Right hindlimb (tissue), 1 donor: ENCODE measurements around the gene GID4.
"Not testable (repeated sequence)": the region's sequence is repeated elsewhere in the genome, so short reads cannot be mapped to it uniquely, and the experiment has no call there.

Experiments used
- DNase-seq: peaks from one replicate; pipeline ENCODE4 v3.0.0-alpha.2; 2018

The GID4 gene

DNA sequence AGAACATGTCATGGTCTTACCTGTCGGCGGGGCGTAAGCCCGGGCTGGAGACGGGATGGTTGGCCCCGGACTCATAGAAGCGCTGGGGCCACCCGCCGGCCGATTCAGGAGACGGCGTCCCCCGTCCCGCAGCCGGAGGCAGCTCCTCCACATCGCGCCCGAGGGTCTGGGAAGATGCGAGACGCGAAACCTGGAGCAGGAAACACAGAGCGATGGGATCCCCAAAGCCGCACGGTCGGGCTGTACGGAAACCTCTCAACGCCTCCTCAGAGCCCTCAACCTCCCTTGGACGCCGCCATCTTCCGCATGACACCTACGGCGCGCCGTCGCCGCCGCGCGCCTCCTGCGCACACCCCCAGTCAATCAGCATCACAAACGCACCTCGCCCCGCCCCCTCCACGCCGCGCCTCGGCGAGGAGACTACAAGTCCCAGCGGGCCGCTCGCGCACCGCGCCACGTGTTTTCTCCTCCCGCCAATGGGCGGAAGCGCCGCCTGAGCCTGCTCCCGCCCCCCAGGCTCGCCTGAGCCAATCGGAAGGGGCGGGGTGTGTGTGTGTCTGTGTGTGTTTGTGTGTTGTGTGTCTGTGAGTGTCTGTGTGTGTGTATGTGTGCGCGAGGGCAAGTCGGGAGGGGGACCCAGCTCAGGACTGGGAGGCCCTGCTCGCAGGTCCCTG lies at the start of gene GID4, which contains the start of gene ATPAF2:
GID4 (plus strand) TSS at position 548 of the 674 bp plus-strand sequence; CDS start at position 605, 57 bp downstream.
ATPAF2 (minus strand) TSS at position 308 of the 674 bp plus-strand sequence; CDS start at position 153, 155 bp downstream.
- DNase-seq: peak; percentile 100

GRCh38 chr17:17989618-17990017 lies 49.6 kb upstream of the GID4 start:
- DNase-seq: no peak

- DNase-seq: no peak
Observed at GRCh38 chr17:17990282-17990681, 48.9 kb upstream of the GID4 start.

DNA sequence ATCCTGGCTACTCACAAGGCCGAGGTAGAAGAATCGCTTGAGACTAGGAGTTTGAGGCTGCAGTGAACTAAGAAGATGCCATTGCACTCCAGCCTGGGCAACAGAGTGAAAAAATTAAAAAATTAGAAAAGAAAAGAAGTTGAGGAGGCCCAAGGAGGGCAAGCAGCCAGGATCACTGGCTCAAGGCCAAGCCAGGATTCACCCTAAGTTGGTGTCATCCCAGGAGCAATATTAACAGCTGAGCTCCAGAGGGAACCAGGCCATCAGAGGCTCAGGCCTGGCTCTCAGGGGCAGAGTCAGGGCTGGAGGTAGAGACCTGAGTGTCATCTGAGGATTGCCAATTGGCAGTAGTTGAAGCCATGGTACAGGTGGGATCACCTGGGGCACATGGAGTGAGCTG lies 45.8 kb upstream of the GID4 start:
- DNase-seq: no peak

- DNase-seq: no peak
Observed at GRCh38 chr17:17993852-17994251, 45.4 kb upstream of the GID4 start.

DNA sequence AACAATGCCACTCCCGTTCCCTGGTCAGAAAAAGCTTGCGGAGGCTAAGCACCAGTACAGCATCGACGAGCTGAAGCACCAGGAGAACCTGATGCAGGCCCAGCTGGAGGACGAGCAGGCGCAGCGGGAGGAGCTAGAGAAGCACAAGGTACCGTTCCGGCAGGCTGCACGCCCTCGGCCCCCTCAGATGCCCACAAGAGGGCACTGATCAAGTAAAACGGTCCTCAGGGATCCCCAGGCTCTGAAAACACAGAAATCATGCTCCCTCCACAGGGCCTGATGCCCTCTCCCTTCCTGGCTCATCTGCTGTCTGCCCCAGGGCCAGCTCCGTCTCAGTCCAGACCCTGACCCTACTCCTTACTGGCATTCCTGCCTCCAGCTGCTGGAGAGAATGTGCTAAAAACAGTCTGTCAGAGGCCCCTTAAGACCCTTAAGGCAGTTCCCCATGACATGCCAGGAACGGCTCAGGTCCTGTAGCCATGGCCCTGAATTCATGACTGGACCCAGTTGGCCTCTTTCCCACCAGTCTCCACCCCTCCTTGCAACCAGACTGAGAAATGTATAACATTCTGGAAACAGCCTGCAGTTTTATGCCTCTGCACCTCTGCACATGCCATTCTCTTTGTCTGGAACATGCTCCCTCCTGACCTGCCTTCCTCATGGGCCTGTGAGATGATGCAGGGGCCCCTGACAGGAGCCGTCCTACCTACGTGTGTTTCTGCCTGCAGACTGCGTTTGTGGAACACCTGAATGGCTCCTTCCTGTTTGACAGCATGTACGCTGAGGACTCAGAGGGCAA lies 44.7 kb upstream of the GID4 start:
- no peak for DNase-seq

GRCh38 chr17:17995887-17996286 lies 43.3 kb upstream of the GID4 start:
- DNase-seq: not testable (repeated sequence)

DNA sequence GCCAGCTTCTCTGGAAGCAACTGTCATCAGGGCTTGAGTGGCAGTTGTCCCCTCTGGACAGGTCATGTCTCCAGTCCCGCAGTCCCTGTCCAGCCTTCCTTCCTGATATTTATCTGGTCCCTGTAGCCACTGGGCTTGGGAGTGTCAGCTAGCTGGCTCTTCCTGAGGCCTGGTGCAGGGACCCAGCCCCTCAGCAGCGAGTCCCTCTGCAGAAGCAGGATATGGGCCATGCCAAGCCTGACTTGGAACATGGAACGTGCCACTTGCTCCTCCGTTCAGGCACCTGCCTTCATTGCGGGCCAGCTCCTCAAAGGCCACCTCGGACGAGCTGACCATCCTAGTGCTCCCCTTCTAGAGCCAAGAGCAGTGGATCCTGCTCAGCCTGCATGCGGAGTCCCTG lies 40.3 kb upstream of the GID4 start:
- no peak for DNase-seq

DNA sequence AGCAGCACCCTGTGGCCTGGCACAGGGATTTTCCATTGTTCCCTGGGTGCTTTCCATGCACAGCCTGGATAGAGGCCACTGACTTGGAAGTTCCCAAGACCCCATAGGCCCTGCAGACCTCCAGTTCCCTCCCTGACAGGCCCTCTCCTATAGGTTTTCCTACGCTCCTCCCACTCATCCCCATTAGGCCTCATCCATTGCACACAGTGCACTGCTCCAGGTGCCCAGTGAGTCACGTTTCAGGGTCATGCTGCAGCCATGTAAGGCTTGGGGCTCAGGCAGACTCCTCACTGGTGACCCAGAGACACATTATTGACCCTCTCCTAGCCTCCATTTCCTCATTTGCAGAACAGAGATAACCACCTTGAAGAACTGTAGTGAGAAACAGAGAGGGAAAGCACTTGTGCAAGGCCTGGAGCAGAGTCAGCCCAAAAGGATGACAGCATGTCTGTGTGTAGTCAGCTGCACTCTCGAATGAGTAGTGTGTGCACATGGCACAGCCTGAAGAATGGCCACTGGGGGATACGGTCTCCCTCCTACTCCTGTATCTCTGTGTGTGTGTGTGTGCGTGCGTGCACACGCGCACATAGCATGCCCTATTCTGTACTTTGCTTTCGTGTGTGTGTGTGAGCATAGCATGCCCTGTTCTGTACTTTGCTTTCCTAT lies 39.7 kb upstream of the GID4 start:
- DNase-seq: no peak

- no peak for DNase-seq
Observed at GRCh38 chr17:18000030-18000408, 39.2 kb upstream of the GID4 start.

DNA sequence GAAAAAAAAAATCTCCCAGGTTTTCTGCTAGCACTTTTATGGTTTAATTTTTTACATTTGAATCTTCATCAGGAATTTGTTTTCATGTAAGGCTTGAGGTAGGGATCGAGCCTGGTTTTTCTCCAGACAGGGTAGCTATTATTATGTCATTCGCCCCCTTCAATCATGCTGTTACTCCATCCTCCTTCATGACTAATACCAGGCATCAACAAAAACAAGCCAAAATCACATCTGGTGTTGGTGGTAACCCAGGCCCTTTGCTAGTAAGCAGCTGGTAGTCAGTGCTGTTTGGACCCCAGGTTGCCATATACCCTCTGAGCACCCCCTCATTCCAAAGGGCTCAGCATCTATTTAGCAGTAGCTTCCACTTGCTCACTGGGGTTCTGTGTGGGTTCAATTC lies 37.0 kb upstream of the GID4 start:
- no peak for DNase-seq

DNA sequence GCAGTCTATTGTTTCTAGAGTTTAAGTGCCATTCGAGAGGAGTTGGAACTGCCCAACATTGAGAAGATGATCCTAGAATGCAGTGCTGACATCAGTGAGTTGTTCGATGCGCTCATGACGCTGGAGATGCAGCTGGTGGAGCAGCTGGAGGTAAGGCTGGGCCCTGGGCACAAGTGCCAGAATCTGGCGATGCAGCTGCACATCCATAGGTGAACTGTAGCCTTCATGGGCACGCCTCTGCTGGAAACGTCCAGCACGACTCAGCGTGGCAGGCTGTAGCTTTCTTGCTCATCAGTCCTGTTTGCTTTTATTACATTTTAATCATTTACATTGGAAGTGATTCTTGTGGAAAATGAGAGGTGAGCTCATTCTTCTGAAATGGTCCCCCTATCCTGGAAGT lies 34.9 kb upstream of the GID4 start:
- no peak for DNase-seq

DNA sequence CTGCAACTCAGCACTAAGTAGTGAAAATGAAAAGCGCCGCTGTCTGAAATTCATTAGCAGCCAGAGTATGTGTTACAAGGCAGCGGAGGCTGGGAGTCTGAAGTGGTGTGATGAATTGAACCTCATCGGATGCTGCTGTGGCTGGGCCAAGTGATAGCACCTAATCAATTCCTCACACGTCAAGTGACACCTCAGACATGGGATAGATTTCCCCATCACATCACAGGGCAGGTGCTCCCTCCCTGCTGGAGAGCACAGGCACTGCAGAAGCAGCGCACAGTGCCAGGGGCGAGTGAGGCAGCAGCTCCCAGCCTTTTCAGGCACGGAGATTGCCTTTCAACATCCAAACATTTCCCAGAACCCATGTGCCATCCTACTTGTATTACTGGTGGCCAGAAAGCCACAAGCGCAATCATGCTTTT lies 34.3 kb upstream of the GID4 start:
- no peak for DNase-seq

DNA sequence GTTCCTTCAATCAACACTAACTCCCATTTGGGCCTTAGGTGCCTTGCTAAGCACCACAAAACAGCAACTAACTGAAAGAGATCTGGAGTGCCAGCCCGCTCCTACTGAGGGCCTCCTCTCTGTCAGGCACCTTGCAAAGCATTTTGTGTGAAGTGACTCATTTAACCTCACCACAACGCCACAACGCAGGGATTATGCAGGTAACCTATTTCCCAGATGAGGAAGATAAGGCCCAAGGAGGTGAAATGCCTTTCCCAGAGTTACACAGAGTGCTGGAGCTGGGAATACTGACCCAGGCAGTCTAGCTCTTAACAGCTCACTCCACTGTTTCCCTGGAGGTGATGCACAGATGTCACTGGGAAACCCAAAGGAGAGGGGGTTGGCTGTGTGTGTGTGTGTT lies 33.7 kb upstream of the GID4 start:
- no peak for DNase-seq

DNA sequence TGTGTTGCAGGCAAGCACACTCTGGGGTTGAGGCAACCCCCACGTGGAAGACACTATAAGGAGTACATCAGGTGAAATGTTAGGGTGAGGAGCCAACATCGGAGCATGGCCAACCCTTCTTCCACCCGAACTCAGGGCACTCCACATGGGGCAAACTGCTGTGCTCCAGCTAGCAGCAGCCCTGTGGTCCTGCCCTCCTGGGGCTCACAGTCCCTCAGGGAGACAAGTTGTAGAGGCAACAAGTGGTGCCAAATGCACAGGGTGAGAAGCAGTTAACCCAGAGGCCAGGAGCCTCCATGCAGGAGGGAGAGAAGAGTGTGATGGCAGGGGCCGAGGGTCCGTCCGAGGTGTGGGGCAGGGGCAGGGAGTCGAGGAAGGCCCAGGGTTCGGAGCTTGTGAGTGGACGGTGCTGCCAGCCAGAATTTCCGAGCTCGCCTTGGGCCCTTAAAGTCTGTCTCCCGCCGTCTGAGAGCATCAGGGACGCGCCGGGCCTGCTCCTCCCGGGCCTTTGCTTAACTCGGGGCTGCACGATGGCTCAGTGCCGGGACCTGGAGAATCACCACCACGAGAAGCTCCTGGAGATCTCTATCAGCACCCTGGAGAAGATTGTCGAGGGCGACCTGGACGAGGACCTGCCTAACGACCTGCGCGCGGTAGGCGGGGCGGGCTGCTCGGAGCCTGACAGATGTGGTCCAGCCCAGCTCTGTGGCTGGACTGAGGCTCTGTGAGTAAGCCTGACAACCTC lies 32.5 kb upstream of the GID4 start:
- DNase-seq: no peak

GRCh38 chr17:18008496-18009268 lies 30.5 kb upstream of the GID4 start:
- DNase-seq: no peak

DNA sequence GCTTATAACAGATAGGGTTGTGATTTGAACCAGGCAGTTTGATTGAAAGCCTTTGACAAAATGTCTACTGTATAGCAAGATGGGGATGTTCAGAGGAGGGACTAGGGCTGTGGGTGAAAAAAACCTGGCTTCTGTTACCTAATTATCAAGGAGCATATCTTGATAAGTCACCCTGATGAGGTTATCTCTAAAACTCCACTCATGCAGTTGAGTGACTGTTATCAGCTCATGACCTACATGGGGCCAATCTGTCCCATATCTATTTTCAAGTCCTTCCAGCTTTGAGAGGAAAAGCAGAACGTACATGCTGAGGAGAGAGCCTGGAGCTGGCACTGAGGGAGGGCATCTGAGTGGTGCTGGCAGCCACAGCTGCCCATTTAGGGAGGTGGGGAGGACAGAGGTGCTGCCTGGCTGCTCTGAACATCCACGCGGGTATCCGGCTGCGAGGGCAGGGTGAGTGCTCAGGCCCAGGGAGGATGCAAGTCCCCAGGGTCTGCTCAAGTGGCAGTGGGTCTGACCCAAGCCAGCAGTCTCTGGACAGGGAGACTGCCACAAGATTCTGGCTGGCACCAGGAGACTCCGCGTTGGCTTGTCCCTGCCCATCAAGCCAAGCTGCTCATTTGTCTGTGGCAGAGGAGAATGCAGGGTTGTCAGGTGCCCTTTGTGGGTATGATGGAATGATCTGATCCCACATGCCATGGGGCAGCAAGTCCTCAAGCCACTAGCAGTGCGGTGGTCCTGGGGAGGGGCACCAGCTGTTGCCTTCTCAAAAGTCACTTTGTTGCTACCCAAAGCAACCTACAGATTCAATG lies 29.4 kb upstream of the GID4 start:
- no peak for DNase-seq

- DNase-seq: no peak
Observed at GRCh38 chr17:18011286-18011685, 27.9 kb upstream of the GID4 start.

GRCh38 chr17:18014006-18014405 lies 25.2 kb upstream of the GID4 start:
- DNase-seq: no peak

DNA sequence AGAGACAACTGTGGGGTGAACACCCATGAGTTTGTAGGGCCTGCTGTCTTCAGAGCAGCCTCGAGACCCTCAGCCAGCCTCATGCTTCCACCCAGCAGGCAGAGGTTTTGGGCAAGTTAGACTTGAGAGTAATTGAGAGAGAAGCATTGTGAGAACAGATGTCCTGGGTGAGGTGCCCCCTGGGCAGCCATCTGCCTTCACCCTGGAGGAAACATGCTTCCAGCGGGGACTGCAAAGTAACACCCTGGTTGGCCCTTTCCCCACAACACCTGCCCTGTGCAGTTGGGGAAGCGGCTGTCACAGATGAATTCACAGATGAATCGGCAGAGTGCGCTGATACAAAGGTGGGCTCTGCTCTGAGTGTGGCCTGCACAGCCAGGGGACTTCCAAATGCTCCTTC lies 23.6 kb upstream of the GID4 start:
- no peak for DNase-seq

DNA sequence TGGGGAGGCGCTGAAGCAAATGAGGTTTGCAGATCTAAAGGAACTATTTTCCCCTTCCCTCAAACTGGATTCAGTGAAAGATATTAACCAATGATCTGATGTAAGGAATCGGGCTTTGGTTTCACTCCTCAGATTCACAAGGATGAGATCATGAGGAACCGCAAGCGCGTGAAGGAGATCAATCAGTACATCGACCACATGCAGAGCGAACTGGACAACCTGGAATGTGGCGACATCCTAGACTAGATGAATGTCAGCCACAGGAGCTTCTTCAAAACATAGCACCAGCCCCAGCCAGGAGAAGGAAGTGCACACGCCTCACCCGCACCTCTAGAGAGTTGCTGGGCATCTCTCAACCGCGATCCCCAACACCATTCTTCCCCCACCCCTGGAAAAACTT lies 22.8 kb upstream of the GID4 start:
- no peak for DNase-seq
